Endothelial cell of umbilical vein (primary cell): Measurements from ENCODE around the gene DRAM1. TPM values are rescaled to one million over a fixed set of nuclear protein-coding genes. Genes with fewer than 3 reads are reported as not detected.
"Not testable (repeated sequence)": the region's sequence is repeated elsewhere in the genome, so short reads cannot be mapped to it uniquely, and the experiment has no call there.

Experiments used
- BruUV-seq: library from RNA; stranded (reverse); fragments of 400-500 nt; replicated peaks from 2 replicates; lab custom pipeline; 2021; lab: Mats Ljungman, UMichigan
- CTCF ChIA-PET: fragments of 300-600, 350-600 bp; sonication (Branson Sonifier 250); formaldehyde crosslinking; loops from one replicate; lab custom pipeline; 2021; ENCODE audit warnings: antibody characterized with exemption, inconsistent platforms; lab: Charles Lee
- POLR2A ChIA-PET: fragments of 300-600, 350-600 bp; sonication (Branson Sonifier 250); formaldehyde crosslinking; loops from one replicate; lab custom pipeline; 2021; ENCODE audit warnings: antibody characterized with exemption, inconsistent platforms; lab: Charles Lee
- DNase-seq: peaks from one replicate; pipeline ENCODE4 v3.0.0-alpha.2; 2011; ENCODE audit warnings: low read depth, low spot score
- FAIRE-seq: peaks from 2 replicates; lab custom pipeline; 2011; peaks lifted over from hg19 to GRCh38; lab: Jason Lieb, UNC
- H2AFZ ChIP-seq: 2 replicates; pipeline ENCODE4 v1.6.0; 2012; ENCODE audit warnings: low read depth, low read length, control low read depth, inconsistent platforms
- H3K27ac ChIP-seq: 2 replicates; pipeline ENCODE4 v1.5.1; 2011; ENCODE audit warnings: low read depth, mild to moderate bottlenecking, control low read depth, low read length, moderate library complexity; ENCODE audit not compliant: insufficient read depth
- H3K27me3 ChIP-seq, 2 experiments: 2 replicates each; pipeline versions ENCODE4 v1.6.0 to v1.6.1; 2011; ENCODE audit warnings: low read length in 2 of 2, mixed read lengths in 1 of 2; ENCODE audit not compliant: control insufficient read depth in 2 of 2, insufficient read depth in 2 of 2
- H3K36me3 ChIP-seq, 2 experiments: 2 replicates in 1 of 2; 3 replicates in 1 of 2; pipeline ENCODE4 v1.5.1; 2011; ENCODE audit warnings: low read length in 2 of 2, mild to moderate bottlenecking in 1 of 2, moderate library complexity in 1 of 2; ENCODE audit not compliant: control insufficient read depth in 2 of 2, insufficient read depth in 2 of 2; ENCODE audit errors: extremely low read depth in 1 of 2
- H3K4me1 ChIP-seq: 3 replicates; pipeline ENCODE4 v1.5.1; 2011; ENCODE audit warnings: mild to moderate bottlenecking, low read length; ENCODE audit not compliant: control insufficient read depth, insufficient read depth; ENCODE audit errors: extremely low read depth
- H3K4me2 ChIP-seq: 2 replicates; pipeline ENCODE4 v1.6.1; 2011; ENCODE audit warnings: low read length, control low read depth, mixed read lengths; ENCODE audit not compliant: insufficient read depth
- H3K4me3 ChIP-seq, 3 experiments: fragments of 200-600 bp in 1 of 3; sonication (generic), shearing (Covaris generic) in 1 of 3; replicated peaks in 1 of 3; 2 replicates each; pipeline ENCODE4 v1.5.1; 2011 to 2016; ENCODE audit warnings: control low read depth in 3 of 3, low read length in 3 of 3, mild to moderate bottlenecking in 2 of 3, inconsistent platforms in 1 of 3, low read depth in 1 of 3, moderate library complexity in 1 of 3; ENCODE audit not compliant: insufficient read depth in 1 of 3
- H3K79me2 ChIP-seq: 2 replicates; pipeline ENCODE4 v1.6.0; 2012; ENCODE audit warnings: low read length, inconsistent platforms; ENCODE audit not compliant: control insufficient read depth, insufficient read depth
- H3K9ac ChIP-seq: replicated peaks from 2 replicates; pipeline ENCODE3; 2011; ENCODE audit warnings: low read length, control low read depth; ENCODE audit not compliant: insufficient read depth; ENCODE audit errors: extremely low read depth
- H3K9me1 ChIP-seq: replicated peaks from 3 replicates; pipeline ENCODE4 v1.6.0; 2011; ENCODE audit warnings: mild to moderate bottlenecking, low read length; ENCODE audit not compliant: control insufficient read depth, insufficient read depth; ENCODE audit errors: extremely low read depth
- H3K9me3 ChIP-seq: replicated peaks from 2 replicates; pipeline ENCODE4 v1.5.1; 2012; ENCODE audit warnings: low read length, inconsistent platforms; ENCODE audit not compliant: control insufficient read depth, insufficient read depth
- H4K20me1 ChIP-seq: replicated peaks from 2 replicates; pipeline ENCODE3; 2011; ENCODE audit warnings: mild to moderate bottlenecking, low read length; ENCODE audit not compliant: control insufficient read depth, insufficient read depth; ENCODE audit errors: extremely low read depth
- EZH2 ChIP-seq: IDR thresholded peaks from 2 replicates; pipeline ENCODE4 v1.6.1; 2012; ENCODE audit warnings: borderline replicate concordance, low read depth, mild to moderate bottlenecking, moderate library complexity, low read length, inconsistent platforms; ENCODE audit not compliant: severe bottlenecking
- FOS ChIP-seq: IDR thresholded peaks from 2 replicates; pipeline ENCODE4 v1.6.1; 2011; ENCODE audit warnings: mild to moderate bottlenecking, low read length, moderate library complexity, borderline replicate concordance; ENCODE audit not compliant: insufficient read depth
- GATA2 ChIP-seq: IDR thresholded peaks from 2 replicates; pipeline ENCODE4 v1.7.0; 2011; ENCODE audit warnings: low read depth, mild to moderate bottlenecking, moderate library complexity, mixed read lengths, low read length; ENCODE audit not compliant: insufficient read length, insufficient read depth
- JUN ChIP-seq: IDR thresholded peaks from 2 replicates; pipeline ENCODE4 v1.6.1; 2011; ENCODE audit warnings: borderline replicate concordance, low read depth; ENCODE audit not compliant: insufficient read length, insufficient read depth
- MYC ChIP-seq: IDR thresholded peaks from one replicate; pipeline ENCODE4 v1.6.1; 2011; ENCODE audit warnings: mild to moderate bottlenecking, low read depth, low read length
- POLR2A ChIP-seq: IDR thresholded peaks from 2 replicates; pipeline ENCODE4 v1.6.1; 2012; ENCODE audit warnings: low read depth, mild to moderate bottlenecking, control low read depth, low read length
- POLR2AphosphoS5 ChIP-seq: IDR thresholded peaks from 2 replicates; pipeline ENCODE4 v1.6.1; 2012; ENCODE audit warnings: low read depth, mild to moderate bottlenecking, control low read depth, low read length, moderate library complexity; ENCODE audit not compliant: insufficient read depth
- dilution Hi-C: fragments of 300-500 bp; cut with MboI; formaldehyde crosslinking; loops from one replicate; pipeline ENCODE4 v1.15.0; 2019; ENCODE audit warnings: low sequenced_read_pairs; ENCODE audit not compliant: extremely low pct_ligation_motif_present
- intact Hi-C: fragments of 100-400 bp; cut with micrococcal nuclease; formaldehyde crosslinking; loops from one replicate; pipeline ENCODE4 v1.10.0; 2022
- polyA plus RNA-seq, 4 experiments: library from polyadenylated mRNA; depleted of rRNA in 3 of 4; stranded (reverse) in 3 of 4; unstranded in 1 of 4; fragments of >200 nt; gene quantifications; 2 replicates each; pipeline versions ENCODE4 v1.2.1 to v1.2.3, GENCODE V29; 2011 to 2012; ENCODE audit warnings: missing spikeins in 1 of 4
- total RNA-seq: library from RNA; stranded (reverse); gene quantifications from 2 replicates; pipeline ENCODE4 v1.2.3, GENCODE V29; 2021
- TF ChIP-seq, protein P1 (sequence below), 2 donors: IDR thresholded peaks; 1 replicate in 1 of 2; 2 replicates in 1 of 2; pipeline ENCODE4 v1.5.1; 2011; ENCODE audit warnings: low read length in 2 of 2, mild to moderate bottlenecking in 2 of 2, moderate library complexity in 2 of 2, control low read depth in 1 of 2, inconsistent platforms in 1 of 2, low read depth in 1 of 2; ENCODE audit not compliant: insufficient read depth in 1 of 2; ENCODE audit errors: extremely low read depth in 1 of 2
- TF ChIP-seq, protein P2 (sequence below): IDR thresholded peaks from 2 replicates; pipeline ENCODE4 v1.6.1; 2011; ENCODE audit not compliant: insufficient read depth, insufficient read length

Gene DRAM1
- total and polyA plus RNA-seq, 2 donors (not counting 3 experiments of a cell fraction or from before 2014, with no cell fraction given): 24.6 to 46.3 TPM

DNA sequence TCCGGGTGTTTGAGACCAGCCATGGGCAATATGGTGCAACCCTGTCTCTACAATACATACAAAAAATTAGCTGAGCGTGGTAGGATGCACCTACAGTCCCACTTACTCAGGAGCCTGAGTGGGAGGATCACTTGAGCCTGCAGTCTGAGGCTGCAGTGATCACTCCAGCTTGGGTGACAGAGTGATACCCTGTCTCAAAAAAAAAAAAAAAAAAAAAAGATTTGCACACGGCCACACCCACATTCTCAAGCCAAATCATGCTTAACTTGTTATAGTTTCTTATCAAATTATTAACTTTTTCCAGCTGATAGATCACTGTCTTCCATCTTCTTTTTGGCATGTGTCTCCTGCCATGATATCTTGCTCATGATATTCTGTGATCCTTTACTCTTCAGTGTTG is 6.8 kb downstream of the DRAM1 start:
- no peak overlapping the region for H3K27ac ChIP-seq
- POLR2A ChIA-PET: no interaction called here
- no peaks in the 10 kb centered on the region for H4K20me1 ChIP-seq
- DNase-seq (no peak), FAIRE-seq (no peak)
- CTCF ChIA-PET: no interaction called here
- peaks cover 4% of the 10 kb centered on the region for H3K4me1 ChIP-seq
- H3K9me1 ChIP-seq: no peaks in the 10 kb centered on the region
- H3K4me3 ChIP-seq: no peak overlapping the region
- TF ChIP-seq JUN: no peak
- no peak for TF ChIP-seq POLR2AphosphoS5
- TF ChIP-seq, protein P1, sequence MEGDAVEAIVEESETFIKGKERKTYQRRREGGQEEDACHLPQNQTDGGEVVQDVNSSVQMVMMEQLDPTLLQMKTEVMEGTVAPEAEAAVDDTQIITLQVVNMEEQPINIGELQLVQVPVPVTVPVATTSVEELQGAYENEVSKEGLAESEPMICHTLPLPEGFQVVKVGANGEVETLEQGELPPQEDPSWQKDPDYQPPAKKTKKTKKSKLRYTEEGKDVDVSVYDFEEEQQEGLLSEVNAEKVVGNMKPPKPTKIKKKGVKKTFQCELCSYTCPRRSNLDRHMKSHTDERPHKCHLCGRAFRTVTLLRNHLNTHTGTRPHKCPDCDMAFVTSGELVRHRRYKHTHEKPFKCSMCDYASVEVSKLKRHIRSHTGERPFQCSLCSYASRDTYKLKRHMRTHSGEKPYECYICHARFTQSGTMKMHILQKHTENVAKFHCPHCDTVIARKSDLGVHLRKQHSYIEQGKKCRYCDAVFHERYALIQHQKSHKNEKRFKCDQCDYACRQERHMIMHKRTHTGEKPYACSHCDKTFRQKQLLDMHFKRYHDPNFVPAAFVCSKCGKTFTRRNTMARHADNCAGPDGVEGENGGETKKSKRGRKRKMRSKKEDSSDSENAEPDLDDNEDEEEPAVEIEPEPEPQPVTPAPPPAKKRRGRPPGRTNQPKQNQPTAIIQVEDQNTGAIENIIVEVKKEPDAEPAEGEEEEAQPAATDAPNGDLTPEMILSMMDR (IDR thresholded peaks at IDR 0.05; ENCODE audit: extremely low read depth in 1 of 2, insufficient read depth in 1 of 2, low read depth in 1 of 2, low read length in 2 of 2): no peak
- TF ChIP-seq GATA2: no peak
- TF ChIP-seq POLR2A: no peak
- TF ChIP-seq FOS: no peak
- TF ChIP-seq EZH2: no peak
- TF ChIP-seq, protein P2, sequence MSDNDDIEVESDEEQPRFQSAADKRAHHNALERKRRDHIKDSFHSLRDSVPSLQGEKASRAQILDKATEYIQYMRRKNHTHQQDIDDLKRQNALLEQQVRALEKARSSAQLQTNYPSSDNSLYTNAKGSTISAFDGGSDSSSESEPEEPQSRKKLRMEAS: no peak
- TF ChIP-seq MYC: no peak
- dilution Hi-C loops: no loop called here
- no peak overlapping the region for H3K4me2 ChIP-seq
- peaks cover 0 to 2% of the 10 kb centered on the region in 2 experiments for H3K36me3 ChIP-seq
- no TSS peak for BruUV-seq
- intact Hi-C loops: no loop called here
- H3K9ac ChIP-seq: no peak overlapping the region
- H3K27me3 ChIP-seq: no peaks in the 10 kb centered on the region
- H3K9me3 ChIP-seq: no peaks in the 10 kb centered on the region
- H3K79me2 ChIP-seq: peaks cover 42% of the 10 kb centered on the region
- no peak overlapping the region for H2AFZ ChIP-seq

DNA sequence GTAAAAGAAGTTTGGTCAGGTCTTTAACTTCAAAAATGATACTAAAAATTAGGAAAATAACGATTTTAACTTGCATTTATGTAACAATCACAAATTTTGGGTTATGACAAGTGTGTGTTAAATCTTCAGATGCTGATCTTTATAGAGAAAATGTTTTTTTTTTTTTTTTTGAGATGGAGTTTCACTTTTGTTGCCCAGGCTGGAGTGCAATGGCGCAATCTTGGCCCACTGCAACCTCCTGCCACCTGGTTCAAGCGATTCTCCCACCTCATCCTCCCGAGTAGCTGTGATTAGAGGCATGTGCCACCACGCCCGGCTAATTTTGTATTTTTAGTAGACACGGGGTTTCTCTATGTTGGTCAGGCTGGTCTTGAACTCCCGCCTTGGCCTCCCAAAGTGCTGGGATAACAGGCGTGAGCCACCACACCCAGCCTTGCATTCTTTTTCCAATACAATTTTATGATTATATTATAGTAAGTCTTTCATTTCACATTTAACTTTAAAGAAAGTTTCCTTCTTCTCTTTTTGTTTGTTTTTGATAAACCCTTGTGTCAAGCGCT is 7.5 kb downstream of the DRAM1 start:
- dilution Hi-C loops, FAIRE-seq: not testable (repeated sequence)

More for the DNA sequence above, 7.5 kb downstream of the DRAM1 start:
- H2AFZ ChIP-seq, intact Hi-C loops, BruUV-seq, POLR2A ChIA-PET, H3K9me3 ChIP-seq, H3K36me3 ChIP-seq, H3K4me1 ChIP-seq, CTCF ChIA-PET, H3K27me3 ChIP-seq, H3K4me2 ChIP-seq, DNase-seq, H4K20me1 ChIP-seq, H3K9me1 ChIP-seq, H3K9ac ChIP-seq, H3K4me3 ChIP-seq, H3K27ac ChIP-seq: not testable (repeated sequence)
- H3K79me2 ChIP-seq: peaks cover 42% of the 10 kb centered on the region
